Esophagus muscularis mucosa (tissue), 4 donors: ENCODE measurements around the gene APOBEC3A.

Source experiments
- EP300 ChIP-seq: sonication (generic); formaldehyde crosslinking; IDR thresholded peaks from one replicate; pipeline ENCODE4 v1.6.1; 2017; ENCODE audit warnings: antibody characterized with exemption
- POLR2A ChIP-seq: fragments of 450-650 bp; IDR thresholded peaks from one replicate; pipeline ENCODE4 v1.6.1; 2017; ENCODE audit warnings: antibody characterized with exemption, moderate library complexity, mild to moderate bottlenecking, low read depth
- TF ChIP-seq, protein P1 (sequence below), 3 experiments: fragments of 200-600 bp in 2 of 3; fragments of 450-650 bp in 1 of 3; sonication (generic) in 2 of 3; IDR thresholded peaks; one replicate each; pipeline ENCODE4 v1.5.1; 2017 to 2019; ENCODE audit warnings: antibody characterized with exemption in 3 of 3, mild to moderate bottlenecking in 2 of 3, moderate library complexity in 1 of 3

GRCh38 chr22:38930512-38930911 lies 26.9 kb upstream of the APOBEC3A start:
- TF ChIP-seq, protein P1, sequence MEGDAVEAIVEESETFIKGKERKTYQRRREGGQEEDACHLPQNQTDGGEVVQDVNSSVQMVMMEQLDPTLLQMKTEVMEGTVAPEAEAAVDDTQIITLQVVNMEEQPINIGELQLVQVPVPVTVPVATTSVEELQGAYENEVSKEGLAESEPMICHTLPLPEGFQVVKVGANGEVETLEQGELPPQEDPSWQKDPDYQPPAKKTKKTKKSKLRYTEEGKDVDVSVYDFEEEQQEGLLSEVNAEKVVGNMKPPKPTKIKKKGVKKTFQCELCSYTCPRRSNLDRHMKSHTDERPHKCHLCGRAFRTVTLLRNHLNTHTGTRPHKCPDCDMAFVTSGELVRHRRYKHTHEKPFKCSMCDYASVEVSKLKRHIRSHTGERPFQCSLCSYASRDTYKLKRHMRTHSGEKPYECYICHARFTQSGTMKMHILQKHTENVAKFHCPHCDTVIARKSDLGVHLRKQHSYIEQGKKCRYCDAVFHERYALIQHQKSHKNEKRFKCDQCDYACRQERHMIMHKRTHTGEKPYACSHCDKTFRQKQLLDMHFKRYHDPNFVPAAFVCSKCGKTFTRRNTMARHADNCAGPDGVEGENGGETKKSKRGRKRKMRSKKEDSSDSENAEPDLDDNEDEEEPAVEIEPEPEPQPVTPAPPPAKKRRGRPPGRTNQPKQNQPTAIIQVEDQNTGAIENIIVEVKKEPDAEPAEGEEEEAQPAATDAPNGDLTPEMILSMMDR (IDR thresholded peaks at IDR 0.05) = no peak
- TF ChIP-seq EP300 (no peak), POLR2A (no peak)
